ENCODE data around the gene ARHGEF10L.

Gene ARHGEF10L

GRCh38 chr1:17521946-17522612, 17.4 kb upstream of the ARHGEF10L start:
- no peak for FAIRE-seq
- TF ChIP-seq POLR2A (IDR thresholded peaks at IDR 0.05; ENCODE audit: low read depth, low read length) (no peak), POLR2AphosphoS5 (IDR thresholded peaks at IDR 0.05; ENCODE audit: low read depth, low read length) (no peak), PAX5 (IDR thresholded peaks at IDR 0.05; ENCODE audit: insufficient read depth, low read length, severe bottlenecking) (no peak), POU2F2 (IDR thresholded peaks at IDR 0.05; ENCODE audit: low read depth, low read length) (no peak), SPI1 (IDR thresholded peaks at IDR 0.05; ENCODE audit: low read depth, low read length) (no peak), TAF1 (IDR thresholded peaks at IDR 0.05; ENCODE audit: low read depth, low read length) (no peak)
- DNase-seq (ENCODE audit: insufficient read length, low spot score), result no peak

GRCh38 chr1:17523321-17524041, 16.0 kb upstream of the ARHGEF10L start:
- DNase-seq (ENCODE audit: insufficient read length, low spot score), result no peak
- FAIRE-seq, result no peak
- no peak for TF ChIP-seq POLR2AphosphoS5 (IDR thresholded peaks at IDR 0.05; ENCODE audit: low read depth, low read length)
- no peak for TF ChIP-seq POLR2A (IDR thresholded peaks at IDR 0.05; ENCODE audit: low read depth, low read length)
- no peak for TF ChIP-seq SPI1 (IDR thresholded peaks at IDR 0.05; ENCODE audit: low read depth, low read length)
- no peak for TF ChIP-seq TAF1 (IDR thresholded peaks at IDR 0.05; ENCODE audit: low read depth, low read length)
- TF ChIP-seq POU2F2 (IDR thresholded peaks at IDR 0.05; ENCODE audit: low read depth, low read length), result no peak
- no peak for TF ChIP-seq PAX5 (IDR thresholded peaks at IDR 0.05; ENCODE audit: insufficient read depth, low read length, severe bottlenecking)

- FAIRE-seq (no peak), DNase-seq (ENCODE audit: insufficient read length, low spot score) (no peak)
- TF ChIP-seq PAX5 (IDR thresholded peaks at IDR 0.05; ENCODE audit: insufficient read depth, low read length, severe bottlenecking) (no peak), TAF1 (IDR thresholded peaks at IDR 0.05; ENCODE audit: low read depth, low read length) (no peak), POLR2AphosphoS5 (IDR thresholded peaks at IDR 0.05; ENCODE audit: low read depth, low read length) (no peak), POLR2A (IDR thresholded peaks at IDR 0.05; ENCODE audit: low read depth, low read length) (no peak), SPI1 (IDR thresholded peaks at IDR 0.05; ENCODE audit: low read depth, low read length) (no peak), POU2F2 (IDR thresholded peaks at IDR 0.05; ENCODE audit: low read depth, low read length) (no peak)
Measured at GRCh38 chr1:17524645-17525044, 14.9 kb upstream of the ARHGEF10L start.

- DNase-seq (ENCODE audit: insufficient read length, low spot score), result no peak
- FAIRE-seq, result no peak
- TF ChIP-seq TAF1 (IDR thresholded peaks at IDR 0.05; ENCODE audit: low read depth, low read length) (no peak), PAX5 (IDR thresholded peaks at IDR 0.05; ENCODE audit: insufficient read depth, low read length, severe bottlenecking) (no peak), SPI1 (IDR thresholded peaks at IDR 0.05; ENCODE audit: low read depth, low read length) (no peak), POU2F2 (IDR thresholded peaks at IDR 0.05; ENCODE audit: low read depth, low read length) (no peak), POLR2AphosphoS5 (IDR thresholded peaks at IDR 0.05; ENCODE audit: low read depth, low read length) (no peak), POLR2A (IDR thresholded peaks at IDR 0.05; ENCODE audit: low read depth, low read length) (no peak)
Measured at GRCh38 chr1:17525996-17526686, 13.4 kb upstream of the ARHGEF10L start.

- no peak for DNase-seq (ENCODE audit: insufficient read length, low spot score)
- no peak for TF ChIP-seq PAX5 (IDR thresholded peaks at IDR 0.05; ENCODE audit: insufficient read depth, low read length, severe bottlenecking)
- no peak for TF ChIP-seq TAF1 (IDR thresholded peaks at IDR 0.05; ENCODE audit: low read depth, low read length)
- TF ChIP-seq POLR2A (IDR thresholded peaks at IDR 0.05; ENCODE audit: low read depth, low read length), result no peak
- no peak for TF ChIP-seq POU2F2 (IDR thresholded peaks at IDR 0.05; ENCODE audit: low read depth, low read length)
- no peak for TF ChIP-seq POLR2AphosphoS5 (IDR thresholded peaks at IDR 0.05; ENCODE audit: low read depth, low read length)
- no peak for TF ChIP-seq SPI1 (IDR thresholded peaks at IDR 0.05; ENCODE audit: low read depth, low read length)
- FAIRE-seq, result no peak
Measured at GRCh38 chr1:17527036-17527914, 12.2 kb upstream of the ARHGEF10L start.

- FAIRE-seq, result no peak
- TF ChIP-seq POU2F2 (IDR thresholded peaks at IDR 0.05; ENCODE audit: low read depth, low read length) (no peak), SPI1 (IDR thresholded peaks at IDR 0.05; ENCODE audit: low read depth, low read length) (no peak)
- DNase-seq (ENCODE audit: insufficient read length, low spot score), result no peak
Measured at GRCh38 chr1:17529381-17529780, 10.1 kb upstream of the ARHGEF10L start.

- DNase-seq (ENCODE audit: insufficient read length, low spot score) (no peak), FAIRE-seq (no peak)
- TF ChIP-seq TAF1 (IDR thresholded peaks at IDR 0.05; ENCODE audit: low read depth, low read length), result no peak
- no peak for TF ChIP-seq POLR2A (IDR thresholded peaks at IDR 0.05; ENCODE audit: low read depth, low read length)
- TF ChIP-seq POLR2AphosphoS5 (IDR thresholded peaks at IDR 0.05; ENCODE audit: low read depth, low read length), result no peak
- TF ChIP-seq PAX5 (IDR thresholded peaks at IDR 0.05; ENCODE audit: insufficient read depth, low read length, severe bottlenecking), result no peak
- no peak for TF ChIP-seq POU2F2 (IDR thresholded peaks at IDR 0.05; ENCODE audit: low read depth, low read length)
- TF ChIP-seq SPI1 (IDR thresholded peaks at IDR 0.05; ENCODE audit: low read depth, low read length), result no peak
Measured at GRCh38 chr1:17531343-17531681, 8.2 kb upstream of the ARHGEF10L start.

- TF ChIP-seq SPI1 (IDR thresholded peaks at IDR 0.05; ENCODE audit: low read depth, low read length) (no peak), PAX5 (IDR thresholded peaks at IDR 0.05; ENCODE audit: insufficient read depth, low read length, severe bottlenecking) (no peak), POLR2AphosphoS5 (IDR thresholded peaks at IDR 0.05; ENCODE audit: low read depth, low read length) (no peak), TAF1 (IDR thresholded peaks at IDR 0.05; ENCODE audit: low read depth, low read length) (no peak), POLR2A (IDR thresholded peaks at IDR 0.05; ENCODE audit: low read depth, low read length) (no peak), POU2F2 (IDR thresholded peaks at IDR 0.05; ENCODE audit: low read depth, low read length) (no peak)
- FAIRE-seq (no peak), DNase-seq (ENCODE audit: insufficient read length, low spot score) (no peak)
Measured at GRCh38 chr1:17531682-17532487, 7.6 kb upstream of the ARHGEF10L start.
